ENCODE data around the gene MYH11.

GRCh38 chr16:15694499-15694898 is 162.3 kb downstream of the MYH11 start:
- TF ChIP-seq CTCF (IDR thresholded peaks at IDR 0.05; ENCODE audit: poor library complexity, severe bottlenecking) (no peak), TAF1 (IDR thresholded peaks at IDR 0.05; ENCODE audit: low read depth) (no peak)

Measured in neural cell (in vitro differentiated cells).